ENCODE data around the gene ANO7. TPM values are rescaled to one million over a fixed set of nuclear protein-coding genes. Genes with fewer than 3 reads are reported as not detected.
A peak's percentile ranks its signal among the peaks of the same experiment; 100 is the strongest.

ANO7 gene
- total and polyA plus RNA-seq, 2 of the 8 experiments (the other 6 are each of a cell fraction or from before 2014, with no cell fraction given), result 3.2 to 6.9 TPM

DNA sequence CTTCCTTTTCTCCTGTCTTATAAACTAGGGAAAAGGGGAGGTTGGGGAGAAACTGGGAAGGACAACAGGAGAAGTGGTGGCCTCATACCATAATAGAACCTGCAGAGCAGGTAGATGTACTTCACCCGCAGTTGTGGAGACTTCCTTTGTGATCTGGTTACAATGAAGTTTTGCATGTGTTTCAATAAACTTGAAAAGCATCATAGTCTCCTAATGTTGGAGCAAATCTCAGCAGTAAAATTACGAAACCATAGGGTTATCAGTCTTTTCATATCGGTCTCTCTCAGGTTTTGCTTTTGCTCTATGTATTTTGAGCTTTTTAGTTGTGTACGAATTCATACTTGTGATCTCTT lies 30.5 kb downstream of the ANO7 start:
- H3K27me3 ChIP-seq (replicated peaks in 1 of 4; ENCODE audit: control insufficient read depth in 3 of 4, extremely low read depth in 1 of 4, insufficient read depth in 3 of 4, low read length in 3 of 4), result no peaks in the 10 kb centered on the region
- H3K14ac ChIP-seq (ENCODE audit: insufficient read length), result no peak overlapping the region
- H2BK5ac ChIP-seq (ENCODE audit: low read depth, low read length), result no peak overlapping the region
- DNase-seq (ENCODE audit: low read depth in 1 of 2, low spot score in 2 of 2) (no peak), FAIRE-seq (no peak)
- peaks cover 0 to 18% (median 10%) of the 10 kb centered on the region in 4 experiments; a peak in 6 of 7 replicates for H3K4me1 ChIP-seq (replicated peaks in 1 of 4; ENCODE audit: control insufficient read depth in 3 of 4, insufficient read depth in 4 of 4, low read length in 3 of 4)
- H3K79me2 ChIP-seq (ENCODE audit: control insufficient read depth in 1 of 2, insufficient read depth in 2 of 2, low read length in 2 of 2), result no peaks in the 10 kb centered on the region; a peak in 2 of 4 replicates
- peaks cover 7% of the 10 kb centered on the region; the same call in 1 of the 2 replicates for H3K23me2 ChIP-seq (ENCODE audit: low read depth, low read length)
- ChIA-PET CTCF (ENCODE audit: partially characterized antibody) (interaction anchor here (0.5 to 1.5 kb wide), 7 partner anchors 10 to 144 kb away, joined by 3 to 6 read pairs (median 3); partner anchors contain the start of gene ANO7), POLR2A (ENCODE audit: partially characterized antibody) (interaction anchor here (1.0 to 1.6 kb wide), 2 partner anchors 14 to 96 kb away, joined by 3 to 6 read pairs; partner anchors contain the start of genes HDLBP and SEPTIN2)
- H2BK120ac ChIP-seq (replicated peaks; ENCODE audit: low read depth, low read length), result no peak overlapping the region
- H3K79me1 ChIP-seq (ENCODE audit: low read depth, low read length), result no peaks in the 10 kb centered on the region; the same call in 1 of the 2 replicates
- H3K27ac ChIP-seq (ENCODE audit: low read depth, low read length), result no peak overlapping the region
- H3K18ac ChIP-seq (ENCODE audit: extremely low read depth, low read length), result no peak overlapping the region
- H4K91ac ChIP-seq (replicated peaks; ENCODE audit: insufficient read length, low read length), result no peak overlapping the region
- no peak overlapping the region for H4K5ac ChIP-seq (ENCODE audit: insufficient read length, low read depth, low read length)
- H3K56ac ChIP-seq (replicated peaks; ENCODE audit: insufficient read length, low read depth, low read length), result no peak overlapping the region
- peak overlapping the region; percentile 61 to 75 (median 62) for H3K4me3 ChIP-seq (ENCODE audit: extremely low read depth in 1 of 4, insufficient read depth in 2 of 4, low read depth in 3 of 4, low read length in 4 of 4)
- no peaks in the 10 kb centered on the region for H4K20me1 ChIP-seq (replicated peaks in 1 of 2; ENCODE audit: control insufficient read depth in 1 of 2, insufficient read depth in 2 of 2, low read length in 2 of 2)
- no peaks in the 10 kb centered on the region for H3K36me3 ChIP-seq (ENCODE audit: control insufficient read depth in 2 of 4, insufficient read depth in 4 of 4, low read length in 3 of 4)
- peak overlapping the region; percentile 65 to 85 for H3K4me2 ChIP-seq (ENCODE audit: insufficient read depth in 1 of 2, low read depth in 2 of 2, low read length in 2 of 2)
- H2AK5ac ChIP-seq (ENCODE audit: low read depth, low read length), result no peak overlapping the region
- no peak overlapping the region for H3K23ac ChIP-seq (ENCODE audit: insufficient read length)
- H3K9me3 ChIP-seq (ENCODE audit: insufficient read depth in 2 of 2, low read depth in 1 of 2, low read length in 1 of 2), result no peaks in the 10 kb centered on the region
- H4K8ac ChIP-seq (ENCODE audit: extremely low read depth, insufficient read depth, low read length), result no peak overlapping the region
- H2BK12ac ChIP-seq (ENCODE audit: low read depth, low read length), result no peak overlapping the region
- 61% methylated on average over 4 of the region's 4 CpGs; no CpG with 5 or more reads in 1 of the 2 experiments for WGBS, 2 experiments (ENCODE audit: extremely low coverage in 1 of 2, insufficient coverage in 1 of 2, insufficient read length in 1 of 2, insufficient replicate concordance in 2 of 2, low coverage in 1 of 2, low lambda C conversion rate in 2 of 2, missing lambda C conversion rate in 1 of 2)
- no peak overlapping the region; a peak in 2 of 7 replicates for H3K9ac ChIP-seq (replicated peaks in 1 of 4; ENCODE audit: extremely low read depth in 1 of 4, low read depth in 3 of 4, low read length in 3 of 4)
- no peak overlapping the region for H2AFZ ChIP-seq (ENCODE audit: low read length)
- H3K4ac ChIP-seq (replicated peaks; ENCODE audit: insufficient read length, low read depth, low read length), result no peak overlapping the region
- H2BK20ac ChIP-seq (ENCODE audit: low read length), result no peak overlapping the region
- H2BK15ac ChIP-seq (ENCODE audit: low read length), result no peak overlapping the region
- TF ChIP-seq HDAC2 (IDR thresholded peaks at IDR 0.05; ENCODE audit: borderline replicate concordance in 1 of 2, low read depth in 2 of 2, low read length in 2 of 2), result no peak
- TF ChIP-seq, protein P1, sequence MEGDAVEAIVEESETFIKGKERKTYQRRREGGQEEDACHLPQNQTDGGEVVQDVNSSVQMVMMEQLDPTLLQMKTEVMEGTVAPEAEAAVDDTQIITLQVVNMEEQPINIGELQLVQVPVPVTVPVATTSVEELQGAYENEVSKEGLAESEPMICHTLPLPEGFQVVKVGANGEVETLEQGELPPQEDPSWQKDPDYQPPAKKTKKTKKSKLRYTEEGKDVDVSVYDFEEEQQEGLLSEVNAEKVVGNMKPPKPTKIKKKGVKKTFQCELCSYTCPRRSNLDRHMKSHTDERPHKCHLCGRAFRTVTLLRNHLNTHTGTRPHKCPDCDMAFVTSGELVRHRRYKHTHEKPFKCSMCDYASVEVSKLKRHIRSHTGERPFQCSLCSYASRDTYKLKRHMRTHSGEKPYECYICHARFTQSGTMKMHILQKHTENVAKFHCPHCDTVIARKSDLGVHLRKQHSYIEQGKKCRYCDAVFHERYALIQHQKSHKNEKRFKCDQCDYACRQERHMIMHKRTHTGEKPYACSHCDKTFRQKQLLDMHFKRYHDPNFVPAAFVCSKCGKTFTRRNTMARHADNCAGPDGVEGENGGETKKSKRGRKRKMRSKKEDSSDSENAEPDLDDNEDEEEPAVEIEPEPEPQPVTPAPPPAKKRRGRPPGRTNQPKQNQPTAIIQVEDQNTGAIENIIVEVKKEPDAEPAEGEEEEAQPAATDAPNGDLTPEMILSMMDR (IDR thresholded peaks at IDR 0.05; ENCODE audit: control extremely low read depth in 1 of 3, insufficient read depth in 1 of 3, low read depth in 1 of 3, low read length in 3 of 3), result no peak
- TF ChIP-seq, protein P2, sequence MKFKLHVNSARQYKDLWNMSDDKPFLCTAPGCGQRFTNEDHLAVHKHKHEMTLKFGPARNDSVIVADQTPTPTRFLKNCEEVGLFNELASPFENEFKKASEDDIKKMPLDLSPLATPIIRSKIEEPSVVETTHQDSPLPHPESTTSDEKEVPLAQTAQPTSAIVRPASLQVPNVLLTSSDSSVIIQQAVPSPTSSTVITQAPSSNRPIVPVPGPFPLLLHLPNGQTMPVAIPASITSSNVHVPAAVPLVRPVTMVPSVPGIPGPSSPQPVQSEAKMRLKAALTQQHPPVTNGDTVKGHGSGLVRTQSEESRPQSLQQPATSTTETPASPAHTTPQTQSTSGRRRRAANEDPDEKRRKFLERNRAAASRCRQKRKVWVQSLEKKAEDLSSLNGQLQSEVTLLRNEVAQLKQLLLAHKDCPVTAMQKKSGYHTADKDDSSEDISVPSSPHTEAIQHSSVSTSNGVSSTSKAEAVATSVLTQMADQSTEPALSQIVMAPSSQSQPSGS (IDR thresholded peaks at IDR 0.05; ENCODE audit: low read length), result no peak
- TF ChIP-seq, protein P3, sequence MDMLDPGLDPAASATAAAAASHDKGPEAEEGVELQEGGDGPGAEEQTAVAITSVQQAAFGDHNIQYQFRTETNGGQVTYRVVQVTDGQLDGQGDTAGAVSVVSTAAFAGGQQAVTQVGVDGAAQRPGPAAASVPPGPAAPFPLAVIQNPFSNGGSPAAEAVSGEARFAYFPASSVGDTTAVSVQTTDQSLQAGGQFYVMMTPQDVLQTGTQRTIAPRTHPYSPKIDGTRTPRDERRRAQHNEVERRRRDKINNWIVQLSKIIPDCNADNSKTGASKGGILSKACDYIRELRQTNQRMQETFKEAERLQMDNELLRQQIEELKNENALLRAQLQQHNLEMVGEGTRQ (IDR thresholded peaks at IDR 0.05; ENCODE audit: low read length), result no peak
- TF ChIP-seq KDM1A (IDR thresholded peaks at IDR 0.05; ENCODE audit: borderline replicate concordance, low read length), result no peak
- no peak for TF ChIP-seq POU5F1 (IDR thresholded peaks at IDR 0.05; ENCODE audit: low read depth, low read length)
- TF ChIP-seq SP4 (IDR thresholded peaks at IDR 0.05; ENCODE audit: low read length), result no peak
- TF ChIP-seq SIRT6 (IDR thresholded peaks at IDR 0.05; ENCODE audit: low read length), result no peak
